Forelimb muscle (tissue), 1 donor: ENCODE data around the gene DLX4. TPM values are rescaled to one million over a fixed set of nuclear protein-coding genes. Genes with fewer than 3 reads are reported as not detected.

ENCODE experiments used
- DNase-seq: peaks from one replicate; pipeline ENCODE4 v3.0.0-alpha.2; 2013; ENCODE audit warnings: low read depth
- polyA plus RNA-seq: library from polyadenylated mRNA; unstranded; fragments of 120-200 nt; gene quantifications from one replicate; pipeline ENCODE4 v1.2.1, GENCODE V29; 2013; ENCODE audit not compliant: insufficient read length

The DLX4 gene
- polyA plus RNA-seq, 1 donor = 0.20 TPM

DNA sequence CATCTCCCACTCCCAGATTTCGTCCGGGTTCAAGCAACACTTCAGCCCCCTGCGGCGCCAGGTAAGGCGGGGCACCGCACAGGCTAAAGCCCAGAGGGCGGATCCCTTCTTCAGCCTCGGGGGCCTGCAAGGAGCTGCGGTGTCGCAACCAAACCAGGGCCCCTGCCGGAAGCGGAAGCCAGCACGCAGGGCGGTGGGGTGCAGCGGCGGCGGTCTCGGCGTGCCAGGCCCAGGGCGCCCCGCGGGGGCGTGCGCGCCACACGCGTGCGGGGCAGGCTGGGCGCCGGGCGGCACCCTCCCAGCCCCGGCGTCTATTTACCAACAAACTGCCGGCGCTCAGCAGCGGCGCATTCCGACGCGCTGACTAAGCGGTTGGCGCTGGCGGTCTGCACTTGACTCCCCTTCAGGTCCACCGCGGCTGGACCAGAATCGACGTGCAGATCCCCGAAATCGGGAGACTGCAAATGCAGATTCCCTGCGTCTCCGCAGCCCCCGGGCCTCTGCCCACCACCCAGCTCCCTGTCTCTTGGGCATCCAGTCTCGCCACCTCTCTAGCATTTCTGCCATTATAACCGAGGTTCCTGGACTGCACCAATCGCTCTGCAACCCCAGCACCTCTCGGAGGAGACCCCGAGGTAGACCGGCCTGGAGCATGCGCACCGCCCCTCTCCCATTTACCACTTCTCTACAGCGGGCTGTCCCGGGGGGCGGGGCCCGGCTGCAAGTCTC lies 421 bp upstream of the DLX4 start:
- DNase-seq = no peak

DNA sequence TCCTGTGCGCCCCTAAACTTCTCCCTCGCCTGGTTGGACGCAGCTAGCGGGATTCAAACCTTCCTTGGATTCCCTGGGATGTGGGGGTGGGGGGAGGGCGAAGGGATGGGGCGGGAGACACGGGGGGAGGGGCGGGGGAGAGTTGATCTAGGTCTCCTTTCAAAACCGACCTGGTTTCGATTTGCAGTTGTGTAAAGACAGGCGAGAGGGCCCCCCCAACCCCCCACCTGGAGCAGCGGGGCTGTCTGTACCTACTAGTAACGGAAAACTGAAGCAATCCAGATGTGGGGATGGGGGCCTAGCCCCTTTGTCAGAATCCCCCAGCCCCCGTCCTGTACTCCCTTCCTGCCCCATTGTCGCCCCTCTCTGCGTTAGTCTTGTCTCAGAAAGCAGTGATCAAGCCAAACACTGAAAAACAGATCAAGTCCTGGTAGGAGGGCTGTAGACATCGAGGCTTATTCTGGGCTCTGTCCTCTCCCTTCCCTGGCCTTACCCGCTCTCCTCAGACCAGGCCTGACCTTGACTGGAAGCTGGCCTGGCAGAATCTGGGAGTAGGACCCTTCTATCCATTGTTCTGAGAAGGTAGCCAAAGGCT lies 902 bp downstream of the DLX4 start:
- DNase-seq = no peak

DNA sequence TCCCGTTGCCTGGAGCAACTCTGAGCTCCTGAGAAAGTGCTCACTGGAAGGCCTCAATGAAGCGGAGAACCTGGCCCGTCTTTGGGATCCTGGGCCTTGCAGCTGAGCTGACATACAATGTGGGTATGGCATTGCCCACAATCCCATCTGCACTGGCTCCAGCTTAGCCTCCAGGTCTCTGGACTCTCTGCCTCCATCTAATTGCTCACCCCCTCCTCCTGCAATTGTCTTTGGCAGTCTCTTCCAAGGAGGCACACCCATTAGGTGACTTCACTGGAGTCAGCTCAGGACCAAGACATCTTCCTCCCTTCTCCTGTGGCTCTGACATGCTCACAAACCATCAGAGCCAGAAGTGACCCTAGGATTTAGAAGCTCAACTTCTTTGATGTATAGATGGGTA lies 1.5 kb downstream of the DLX4 start:
- DNase-seq = no peak

DNA sequence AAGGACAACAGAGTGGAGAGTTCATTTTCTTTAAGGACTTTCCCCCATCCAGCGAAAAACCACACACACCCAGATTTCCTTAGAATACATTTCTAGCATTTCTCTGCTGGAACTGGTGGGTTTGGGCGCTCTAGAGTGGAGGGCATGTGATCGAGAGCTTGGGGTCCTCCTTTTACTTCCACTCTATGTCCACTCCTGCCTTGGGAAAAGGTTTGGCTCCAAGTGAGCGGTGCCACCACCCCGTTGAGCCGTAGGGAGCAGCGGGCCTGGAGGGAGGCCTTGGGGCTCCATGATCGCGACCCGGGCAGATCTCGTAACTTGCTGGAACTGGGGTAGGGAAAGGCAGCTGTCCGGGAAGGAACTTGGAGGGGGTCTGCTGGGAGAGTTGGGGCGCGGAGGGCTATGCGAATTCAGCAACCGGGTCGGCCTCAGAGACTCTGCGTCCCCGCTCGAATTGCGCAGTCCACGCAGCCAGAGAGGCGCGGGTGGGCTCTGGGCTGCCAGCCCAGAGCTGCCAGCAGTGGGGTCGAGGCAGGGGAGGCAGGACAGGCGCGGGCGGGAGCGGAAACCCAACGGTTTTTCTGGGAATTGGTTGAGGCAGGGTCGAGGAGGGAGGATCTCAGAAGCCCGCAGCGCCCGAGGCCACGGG lies 2.3 kb downstream of the DLX4 start:
- no peak for DNase-seq

DNA sequence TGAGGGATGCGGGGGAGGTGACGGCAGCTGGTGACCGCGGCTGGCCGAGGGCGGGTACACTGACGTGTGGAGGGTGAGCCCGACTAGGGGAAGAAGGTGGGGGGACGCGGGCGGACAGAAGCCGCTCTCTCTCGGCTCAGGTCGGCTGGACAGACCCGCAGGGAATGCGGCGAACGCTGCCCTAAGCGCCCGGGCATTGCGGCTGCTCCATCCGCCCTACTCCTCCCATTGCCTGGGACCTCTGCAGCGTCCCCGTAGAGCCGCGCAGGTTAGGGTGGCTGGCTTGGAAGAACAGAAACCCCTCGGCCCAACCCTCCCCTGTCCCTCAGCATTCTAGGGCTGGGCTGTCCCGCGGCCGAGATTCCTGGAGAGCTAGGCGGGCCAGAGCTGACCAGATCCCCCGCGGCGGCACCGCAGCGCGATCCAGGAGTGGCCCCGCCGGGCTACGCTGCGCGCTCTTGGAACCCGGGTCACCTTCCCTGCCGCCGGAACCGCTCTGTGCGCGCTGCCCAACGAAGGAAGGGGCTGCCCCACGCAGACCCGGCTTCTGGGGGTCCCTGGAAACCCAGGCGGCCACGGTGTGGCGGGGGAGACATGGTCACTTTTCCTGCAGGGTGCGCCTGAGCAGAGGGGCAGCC lies 3.0 kb downstream of the DLX4 start:
- no peak for DNase-seq

DNA sequence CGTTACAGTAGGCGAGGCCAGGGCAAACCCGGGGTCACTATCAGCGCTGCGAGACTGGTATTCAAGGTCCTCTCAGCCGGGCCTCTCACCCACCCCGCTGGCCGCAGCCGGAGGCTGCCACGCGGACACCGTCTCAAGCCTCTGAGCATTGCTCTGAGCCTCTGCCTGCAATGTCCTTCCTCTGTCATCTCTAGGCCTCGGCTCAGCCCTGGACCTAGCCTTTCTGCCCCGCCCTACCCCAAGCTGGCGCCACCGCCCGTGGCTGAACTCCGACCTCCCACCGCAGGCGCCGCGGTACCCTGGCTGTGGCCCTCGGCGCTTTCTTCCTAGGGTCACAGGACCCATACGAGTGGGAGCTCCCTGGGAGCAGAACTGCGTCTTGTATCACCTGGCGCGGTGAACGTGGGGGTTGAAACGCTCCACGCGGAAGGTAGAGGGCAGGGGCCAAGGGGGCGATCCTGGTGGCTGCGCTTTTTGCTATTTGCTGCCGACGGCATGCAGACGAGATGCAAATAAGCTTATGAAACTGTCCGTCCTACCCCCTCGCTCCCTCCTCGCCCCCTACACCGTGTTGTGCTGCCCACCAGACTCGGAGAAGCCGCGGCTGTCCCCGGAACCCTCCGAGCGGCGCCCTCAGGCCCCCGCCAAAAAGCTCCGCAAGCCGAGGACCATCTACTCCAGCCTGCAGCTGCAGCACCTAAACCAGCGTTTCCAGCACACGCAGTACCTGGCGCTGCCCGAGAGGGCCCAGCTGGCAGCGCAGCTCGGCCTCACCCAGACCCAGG lies 3.7 kb downstream of the DLX4 start:
- DNase-seq = no peak

DNA sequence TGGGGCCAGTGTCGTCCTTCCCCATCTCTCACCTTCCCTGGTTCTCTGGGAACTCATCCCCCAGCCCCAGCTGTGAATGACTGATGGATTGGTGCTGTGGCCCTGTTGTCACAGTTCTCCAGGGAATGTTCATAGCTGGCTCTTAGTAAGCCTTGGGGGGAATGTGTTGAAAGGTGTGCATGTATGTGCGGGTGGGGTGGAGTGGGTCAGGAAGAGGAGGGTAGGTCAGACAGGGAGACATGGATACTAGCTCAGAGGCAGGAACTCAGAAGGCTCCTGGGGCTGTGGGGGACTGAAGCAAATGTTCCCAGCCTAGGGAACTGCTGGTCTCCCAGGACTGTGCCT lies 4.3 kb downstream of the DLX4 start:
- DNase-seq = no peak

DNA sequence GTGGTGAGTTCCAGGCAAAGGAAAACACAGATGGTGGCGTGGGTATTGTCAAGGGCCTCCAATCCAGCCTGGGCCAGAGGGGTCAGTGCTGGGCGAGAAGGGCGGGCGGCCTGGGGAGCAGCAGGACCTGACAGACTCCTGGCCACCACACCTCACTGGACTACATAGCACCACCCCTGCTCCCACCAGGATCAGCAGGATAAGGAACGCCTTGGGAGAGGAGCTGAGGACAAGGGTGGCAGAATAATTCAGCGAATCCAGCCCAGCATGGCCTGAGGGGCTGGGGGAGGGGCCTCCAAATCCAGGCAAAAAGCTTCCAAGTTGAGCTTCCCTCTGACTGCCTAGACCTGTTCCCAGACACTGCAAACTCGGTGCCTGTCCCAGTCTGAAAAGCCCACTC lies 6.5 kb downstream of the DLX4 start:
- DNase-seq = no peak

DNA sequence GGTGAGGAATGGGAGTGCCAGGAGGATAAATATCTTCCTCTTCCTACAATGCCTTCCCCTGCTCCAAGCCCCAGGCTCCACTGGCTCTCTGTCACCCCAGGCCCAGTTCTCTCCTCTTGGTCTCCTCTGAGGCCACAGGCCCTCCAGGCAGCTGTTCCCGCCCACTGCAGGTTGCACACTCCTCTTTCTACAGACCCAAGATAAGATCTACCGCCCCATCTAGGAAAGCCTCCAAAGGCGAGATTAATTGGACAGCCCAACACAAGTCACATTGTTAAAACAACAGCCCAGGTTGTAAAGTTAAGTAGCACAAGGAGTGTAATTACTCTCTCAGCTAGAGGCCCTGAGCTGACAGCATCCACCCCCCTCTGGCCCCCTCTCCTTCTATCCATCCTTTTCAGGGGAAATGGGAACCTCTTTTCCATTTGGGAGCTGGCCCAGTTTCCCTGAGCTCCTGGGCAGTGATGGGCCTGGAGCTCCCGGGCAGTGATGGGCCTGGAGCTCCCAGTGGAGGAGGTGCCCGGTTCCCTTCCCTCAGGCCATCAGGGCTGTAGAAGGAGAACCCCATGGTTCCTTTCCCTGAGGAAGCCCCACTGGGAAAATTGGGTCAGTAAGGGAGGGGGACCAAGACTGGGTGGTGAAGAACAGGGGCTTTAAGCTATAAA lies 7.3 kb downstream of the DLX4 start:
- DNase-seq = no peak

DNA sequence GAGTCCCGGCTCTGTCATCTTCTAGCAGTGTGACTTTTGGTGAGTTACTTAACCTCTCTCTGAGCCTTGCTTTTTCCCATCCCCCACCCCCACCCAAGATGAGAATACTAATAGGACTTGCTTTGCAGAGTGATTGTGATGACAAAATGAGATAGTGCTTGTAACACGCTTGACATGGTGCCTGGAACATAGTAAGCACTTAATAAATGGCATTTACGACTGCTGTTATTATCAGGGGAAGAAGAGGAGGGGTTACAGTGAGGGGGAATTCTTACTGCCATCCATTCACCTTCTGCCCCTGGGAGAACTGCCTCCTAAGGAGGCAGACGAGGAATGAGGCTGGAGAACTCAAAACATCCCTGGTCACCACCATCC lies 7.8 kb downstream of the DLX4 start:
- DNase-seq = no peak

DNA sequence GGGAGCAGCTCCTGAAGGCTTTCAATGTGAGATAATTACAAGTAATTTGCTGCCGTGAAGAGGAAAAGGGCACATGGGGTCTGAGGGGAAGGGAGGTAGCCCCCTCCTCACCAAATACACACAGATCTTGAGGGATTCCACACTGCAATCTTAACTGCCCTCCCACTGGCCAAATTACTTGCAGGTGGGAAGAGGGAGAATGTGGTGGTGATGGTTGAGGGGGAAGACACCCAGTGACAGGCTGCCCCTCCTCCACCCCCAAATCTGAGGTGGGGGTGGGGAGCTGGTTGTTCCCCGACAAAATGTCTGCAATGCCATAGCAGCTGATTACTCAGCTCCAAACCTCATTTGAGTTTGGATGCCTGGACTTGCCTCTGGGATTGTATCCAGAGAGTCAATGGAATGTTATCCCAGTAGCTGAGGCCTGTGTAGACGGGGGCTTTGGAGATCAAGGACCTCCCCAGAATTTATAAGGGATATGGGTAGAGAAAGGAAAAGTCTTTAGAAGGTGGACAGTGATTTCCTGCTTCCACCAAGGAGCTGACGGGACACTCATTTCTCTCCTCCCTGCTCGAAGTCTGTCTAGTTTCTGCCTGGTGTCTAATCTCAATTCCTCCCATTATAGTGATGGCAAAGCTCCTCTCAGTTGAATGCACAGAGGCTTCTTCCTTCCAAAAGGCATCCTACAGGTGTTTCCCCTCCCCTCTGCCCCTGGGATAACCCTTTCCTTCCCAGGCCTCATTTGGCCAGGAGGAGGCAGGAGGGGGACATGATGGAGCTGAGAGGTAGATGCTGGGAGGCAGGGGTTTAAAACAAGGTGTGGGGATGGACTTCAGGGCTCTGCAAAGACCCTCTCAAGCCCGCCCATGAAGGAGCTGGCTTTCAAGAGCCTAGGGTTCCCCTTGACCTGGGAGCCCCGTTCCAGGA lies 8.7 kb downstream of the DLX4 start:
- no peak for DNase-seq

DNA sequence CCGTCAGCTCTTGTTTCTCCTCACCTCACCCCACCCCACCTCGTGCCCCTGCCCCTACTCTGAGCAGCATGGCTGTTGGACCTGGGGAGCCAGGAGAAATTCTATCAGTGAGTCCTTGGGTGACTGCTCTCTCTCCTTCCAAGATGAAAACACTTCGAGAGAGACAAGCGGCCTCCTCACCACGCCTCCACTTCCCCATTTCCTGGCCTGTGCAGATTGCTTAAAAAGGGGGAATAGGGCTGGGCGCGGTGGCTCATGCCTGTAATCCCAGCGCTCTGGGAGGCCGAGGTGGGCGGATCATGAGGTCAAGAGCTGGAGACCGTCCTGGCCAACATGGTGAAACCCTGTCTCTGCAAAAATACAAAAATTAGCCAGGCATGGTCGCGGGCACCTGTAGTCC lies 9.5 kb downstream of the DLX4 start:
- no peak for DNase-seq

DNA sequence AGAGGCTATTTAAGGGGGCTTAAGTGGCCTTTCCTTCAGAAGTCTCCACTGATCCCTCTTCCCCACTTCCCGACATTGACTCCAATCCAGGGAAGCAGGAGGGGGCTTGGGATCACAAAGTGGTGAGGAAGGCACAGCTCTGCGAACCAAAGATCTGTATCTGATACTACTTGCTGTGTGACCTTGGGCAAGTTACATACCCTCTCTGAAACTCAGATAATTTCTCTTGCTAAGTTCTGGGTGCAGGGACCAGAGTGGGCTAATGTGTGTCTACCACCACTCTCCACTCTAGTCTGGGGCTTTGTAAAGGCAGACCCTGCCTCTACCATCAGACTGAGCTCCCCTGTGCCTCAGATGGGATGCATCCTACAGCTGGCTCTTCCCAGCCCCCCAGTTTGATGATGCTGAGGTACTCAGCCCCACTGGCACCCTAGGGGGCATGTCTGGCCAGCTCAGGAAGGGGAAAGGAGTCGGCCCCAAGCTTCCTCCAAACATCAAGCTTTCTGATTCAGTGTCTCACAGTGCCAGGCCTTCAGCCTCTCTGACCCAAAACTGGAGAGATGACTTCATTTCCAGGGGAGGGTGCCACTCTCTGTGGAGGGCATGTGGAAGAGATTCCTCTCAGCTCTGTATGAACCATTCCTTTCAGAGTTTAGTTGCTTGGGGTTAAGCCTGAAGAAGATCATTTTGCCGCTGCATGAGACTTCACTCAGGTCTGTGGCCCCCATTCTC lies 10.9 kb downstream of the DLX4 start:
- DNase-seq = no peak

DNA sequence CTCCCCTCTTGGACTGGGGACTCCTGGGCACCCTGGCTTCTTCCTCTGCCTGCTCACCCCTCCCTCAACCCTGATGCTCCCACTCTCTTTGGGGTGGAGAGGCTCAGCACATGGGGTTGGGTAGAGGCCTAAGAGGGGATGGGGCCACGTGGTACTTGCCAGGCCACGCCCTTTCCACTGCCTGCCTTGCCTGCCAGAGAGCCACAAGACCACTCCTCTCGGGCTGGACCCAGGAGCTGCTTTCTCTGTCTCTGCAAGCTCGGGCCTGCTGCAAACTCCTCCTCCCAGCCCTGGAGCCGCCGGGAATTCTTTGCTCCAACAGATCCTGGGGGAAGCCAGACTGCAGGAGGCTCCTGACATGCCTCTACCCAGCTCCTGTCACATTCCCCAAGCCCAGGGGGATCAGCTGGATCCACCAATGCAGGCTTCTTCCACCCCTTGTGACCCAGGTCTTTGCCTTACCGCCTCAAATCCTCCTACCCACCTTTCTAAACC lies 11.8 kb downstream of the DLX4 start:
- no peak for DNase-seq

DNA sequence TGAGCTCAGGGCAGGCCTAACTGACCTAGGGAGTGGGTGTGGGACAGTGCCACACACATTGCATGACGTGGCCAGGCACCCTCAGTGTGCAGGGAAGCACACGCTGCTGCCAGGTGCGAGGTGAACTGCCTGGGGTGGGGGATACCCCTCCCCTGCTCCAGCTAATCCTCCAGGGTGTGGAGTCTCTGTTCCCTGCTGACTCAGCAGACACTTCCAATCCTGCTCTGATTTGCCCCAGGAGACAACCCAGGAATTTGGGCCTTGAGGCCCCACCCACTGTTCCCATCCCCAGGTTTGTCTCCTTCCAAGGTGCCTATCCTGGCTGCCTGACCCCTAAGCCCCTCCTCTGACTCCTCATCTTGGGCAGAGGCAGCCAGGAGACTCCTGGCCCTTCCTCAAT lies 15.3 kb downstream of the DLX4 start:
- no peak for DNase-seq

DNA sequence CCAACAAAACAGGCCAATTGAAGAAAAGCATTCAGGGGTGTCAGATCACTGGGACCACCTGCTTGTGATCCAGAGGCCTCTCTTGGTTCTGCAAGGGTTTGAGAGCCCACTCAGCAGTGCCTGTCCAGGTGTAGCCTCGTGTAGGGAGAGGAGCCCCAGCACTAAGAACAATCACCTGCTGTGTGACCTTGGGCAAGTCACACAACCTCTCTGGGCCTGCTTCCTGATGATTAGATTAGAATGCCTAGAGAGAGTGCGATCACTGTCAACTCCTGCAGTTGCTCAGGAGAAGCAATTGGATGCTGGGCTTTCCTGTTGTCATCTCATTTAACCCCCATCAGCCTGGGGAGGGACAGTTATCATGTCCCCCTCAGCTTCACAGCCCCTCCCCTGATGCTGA lies 15.8 kb downstream of the DLX4 start:
- DNase-seq = no peak

DNA sequence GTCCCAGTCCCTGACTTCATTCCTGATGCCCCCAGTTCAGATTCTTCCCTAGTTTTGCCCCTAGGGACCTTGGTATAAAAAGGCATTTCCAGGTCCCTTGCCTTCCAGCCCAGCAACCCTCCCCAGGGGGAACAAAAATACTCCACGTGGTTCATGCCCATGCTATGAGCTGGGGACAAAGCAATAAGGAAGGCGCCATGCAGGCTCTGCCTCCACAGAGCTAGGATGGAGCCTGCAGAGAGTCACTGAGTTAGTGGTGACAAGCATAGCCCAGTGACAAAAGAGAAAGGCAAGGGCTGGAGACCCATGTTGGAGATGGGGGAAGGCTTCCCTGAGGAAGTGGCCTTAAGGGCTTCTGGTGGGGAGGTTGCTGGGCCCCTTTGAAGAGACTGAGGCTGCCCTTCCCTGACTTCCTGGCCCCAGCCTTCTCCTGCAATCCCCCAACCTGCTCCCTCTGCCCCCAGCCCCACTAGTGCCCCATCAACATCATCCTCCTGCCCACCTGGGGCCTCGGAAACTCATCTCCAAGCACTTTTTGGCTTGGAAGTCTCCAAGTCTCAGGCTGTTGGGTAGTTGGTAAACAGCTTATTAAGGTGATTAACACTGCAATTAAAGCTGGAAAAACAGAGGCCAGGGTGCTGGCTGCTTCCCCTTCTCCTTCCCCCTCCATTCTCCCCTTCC lies 16.5 kb downstream of the DLX4 start:
- DNase-seq = no peak

DNA sequence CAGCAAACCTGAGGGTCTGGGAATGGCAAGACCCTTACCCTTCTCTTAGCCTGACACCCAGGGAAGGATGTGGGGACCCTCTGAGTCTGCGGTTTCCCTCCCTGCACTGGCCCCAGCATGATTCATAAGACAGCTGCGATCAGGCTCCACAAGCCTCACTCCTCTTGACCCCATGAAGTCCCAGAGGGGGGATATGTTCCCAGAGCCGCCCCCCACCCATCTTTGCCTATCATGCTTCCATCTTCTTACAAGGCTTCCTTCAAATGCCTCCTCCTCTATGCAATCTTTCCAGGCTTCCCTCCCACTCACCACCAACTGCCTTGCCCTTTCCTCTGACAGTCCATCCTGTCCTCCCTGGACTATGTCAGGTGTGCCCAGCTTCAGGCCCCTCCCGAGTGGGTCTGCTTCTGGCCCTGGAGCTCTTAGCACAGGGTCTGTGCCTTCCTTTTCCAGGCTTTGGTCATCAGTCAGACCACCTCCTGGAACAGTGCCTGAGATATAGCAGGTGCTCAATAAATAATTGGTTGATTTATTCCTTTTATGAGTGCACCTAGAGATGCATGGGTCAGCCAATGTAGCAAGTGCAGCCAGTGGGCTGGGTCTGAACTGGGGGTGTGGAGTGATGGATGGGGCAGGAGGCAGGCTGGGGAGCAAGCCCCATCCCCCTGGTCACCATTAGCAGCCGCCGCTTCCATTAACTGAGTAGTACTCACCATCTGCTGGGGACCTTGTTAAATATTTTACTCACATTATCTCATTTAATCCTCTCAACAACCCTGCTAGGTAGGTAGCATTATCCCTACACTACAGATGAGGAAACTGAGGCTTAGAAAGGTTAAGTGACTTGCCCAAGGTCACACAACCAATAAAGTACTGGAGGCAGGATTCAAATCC lies 17.7 kb downstream of the DLX4 start:
- DNase-seq = no peak
